H1 (cell line): Measurements from ENCODE around the gene TBKBP1. TPM values are rescaled to one million over a fixed set of nuclear protein-coding genes. Genes with fewer than 3 reads are reported as not detected.

ENCODE experiments used
- CTCF ChIA-PET: fragments of 300-600 bp; sonication (Branson Sonifier 250); formaldehyde crosslinking; loops from one replicate; lab custom pipeline; 2021; ENCODE audit not compliant: partially characterized antibody; lab: Charles Lee
- POLR2A ChIA-PET: fragments of 300-600 bp; sonication (Branson Sonifier 250); formaldehyde crosslinking; loops from one replicate; lab custom pipeline; 2021; ENCODE audit warnings: inconsistent platforms; ENCODE audit not compliant: partially characterized antibody; lab: Charles Lee
- DNase-seq, 2 experiments: peaks; one replicate each; pipeline versions ENCODE4 v3.0.0 to v3.0.0-alpha.2; 2010 to 2022; ENCODE audit warnings: low spot score in 2 of 2, low read depth in 1 of 2, mixed read lengths in 1 of 2
- FAIRE-seq: peaks from 2 replicates; lab custom pipeline; 2011; peaks lifted over from hg19 to GRCh38; lab: Jason Lieb, UNC
- H2AFZ ChIP-seq: 2 replicates; pipeline ENCODE4 v1.8.1; 2012; ENCODE audit warnings: low read length, inconsistent platforms
- H2AK5ac ChIP-seq: 2 replicates; pipeline ENCODE4 v1.6.1; 2013; ENCODE audit warnings: low read depth, low read length
- H2BK120ac ChIP-seq: replicated peaks from 2 replicates; pipeline ENCODE3; 2013; ENCODE audit warnings: low read depth, low read length, inconsistent platforms
- H2BK12ac ChIP-seq: 2 replicates; pipeline ENCODE4 v1.6.1; 2013; ENCODE audit warnings: low read depth, low read length
- H2BK15ac ChIP-seq: 2 replicates; pipeline ENCODE4 v1.6.1; 2013; ENCODE audit warnings: low read length
- H2BK20ac ChIP-seq: 2 replicates; pipeline ENCODE4 v1.6.1; 2013; ENCODE audit warnings: low read length
- H2BK5ac ChIP-seq: 2 replicates; pipeline ENCODE4 v1.6.1; 2013; ENCODE audit warnings: low read depth, low read length
- H3K14ac ChIP-seq: 2 replicates; pipeline ENCODE4 v1.6.1; 2013; ENCODE audit warnings: inconsistent platforms; ENCODE audit not compliant: insufficient read length
- H3K18ac ChIP-seq: 2 replicates; pipeline ENCODE4 v1.6.1; 2013; ENCODE audit warnings: low read length; ENCODE audit errors: extremely low read depth
- H3K23ac ChIP-seq: 2 replicates; pipeline ENCODE4 v1.6.1; 2013; ENCODE audit warnings: inconsistent platforms; ENCODE audit not compliant: insufficient read length
- H3K23me2 ChIP-seq: 2 replicates; pipeline ENCODE4 v1.6.1; 2013; ENCODE audit warnings: low read depth, low read length
- H3K27ac ChIP-seq: 2 replicates; pipeline ENCODE4 v1.6.1; 2011; ENCODE audit warnings: low read depth, low read length, inconsistent platforms
- H3K27me3 ChIP-seq, 4 experiments: replicated peaks in 1 of 4; 1 replicate in 1 of 4; 2 replicates in 3 of 4; pipeline versions ENCODE4 v1.6.1 to v1.8.1; 2011 to 2013; ENCODE audit warnings: low read length in 3 of 4, mild to moderate bottlenecking in 3 of 4, inconsistent platforms in 2 of 4, mixed read lengths in 2 of 4, moderate library complexity in 1 of 4; ENCODE audit not compliant: control insufficient read depth in 3 of 4, insufficient read depth in 3 of 4; ENCODE audit errors: extremely low read depth in 1 of 4
- H3K36me3 ChIP-seq, 4 experiments: 2 replicates each; pipeline versions ENCODE4 v1.6.1 to v1.8.1; 2011 to 2013; ENCODE audit warnings: mild to moderate bottlenecking in 4 of 4, low read length in 3 of 4, moderate library complexity in 2 of 4, control low read depth in 1 of 4, inconsistent platforms in 1 of 4; ENCODE audit not compliant: insufficient read depth in 4 of 4, control insufficient read depth in 2 of 4
- H3K4ac ChIP-seq: replicated peaks from 2 replicates; pipeline ENCODE3; 2013; ENCODE audit warnings: low read length, low read depth, mixed read lengths, inconsistent platforms; ENCODE audit not compliant: insufficient read length
- H3K4me1 ChIP-seq, 4 experiments: replicated peaks in 1 of 4; 1 replicate in 1 of 4; 2 replicates in 3 of 4; pipeline versions ENCODE4 v1.6.1 to v1.8.1; 2011 to 2013; ENCODE audit warnings: low read length in 3 of 4, inconsistent platforms in 2 of 4, mixed read lengths in 1 of 4; ENCODE audit not compliant: insufficient read depth in 4 of 4, control insufficient read depth in 3 of 4
- H3K4me2 ChIP-seq, 2 experiments: 2 replicates each; pipeline versions ENCODE4 v1.6.1 to v1.8.1; 2011 to 2013; ENCODE audit warnings: low read depth in 2 of 2, low read length in 2 of 2, control low read depth in 1 of 2, inconsistent platforms in 1 of 2, mild to moderate bottlenecking in 1 of 2; ENCODE audit not compliant: insufficient read depth in 1 of 2
- H3K4me3 ChIP-seq, 4 experiments: fragments of 200-600, 300-600 bp in 1 of 4; sonication (generic), shearing (Covaris generic), sonication (Bioruptor Twin) in 1 of 4; 2 replicates each; pipeline versions ENCODE4 v1.5.1 to v1.8.1; 2011 to 2016; ENCODE audit warnings: low read length in 4 of 4, low read depth in 3 of 4, control low read depth in 2 of 4, inconsistent platforms in 2 of 4, mild to moderate bottlenecking in 2 of 4, mixed read lengths in 1 of 4, moderate library complexity in 1 of 4; ENCODE audit not compliant: insufficient read depth in 2 of 4; ENCODE audit errors: extremely low read depth in 1 of 4
- H3K56ac ChIP-seq: replicated peaks from 2 replicates; pipeline ENCODE3; 2013; ENCODE audit warnings: low read depth, mild to moderate bottlenecking, mixed read lengths, low read length, inconsistent platforms; ENCODE audit not compliant: insufficient read length
- H3K79me1 ChIP-seq: 2 replicates; pipeline ENCODE4 v1.6.1; 2013; ENCODE audit warnings: low read depth, low read length, control low read depth
- H3K79me2 ChIP-seq, 2 experiments: 2 replicates each; pipeline versions ENCODE4 v1.6.1 to v1.8.1; 2012 to 2013; ENCODE audit warnings: low read length in 2 of 2, mild to moderate bottlenecking in 2 of 2, inconsistent platforms in 1 of 2; ENCODE audit not compliant: insufficient read depth in 2 of 2, control insufficient read depth in 1 of 2
- H3K9ac ChIP-seq, 4 experiments: replicated peaks in 1 of 4; 1 replicate in 1 of 4; 2 replicates in 3 of 4; pipeline versions ENCODE4 v1.6.1 to v1.8.1; 2011 to 2013; ENCODE audit warnings: low read depth in 3 of 4, low read length in 3 of 4, control low read depth in 2 of 4, mild to moderate bottlenecking in 2 of 4, moderate library complexity in 2 of 4, inconsistent platforms in 1 of 4; ENCODE audit errors: extremely low read depth in 1 of 4
- H3K9me3 ChIP-seq, 2 experiments: 2 replicates each; pipeline versions ENCODE4 v1.6.1 to v1.8.1; 2012 to 2013; ENCODE audit warnings: mild to moderate bottlenecking in 2 of 2, moderate library complexity in 2 of 2, control low read depth in 1 of 2, inconsistent platforms in 1 of 2, low read depth in 1 of 2, low read length in 1 of 2, mixed read lengths in 1 of 2; ENCODE audit not compliant: insufficient read depth in 2 of 2
- H4K20me1 ChIP-seq, 2 experiments: replicated peaks in 1 of 2; 2 replicates each; pipeline versions ENCODE3 to v1.8.1; 2011 to 2013; ENCODE audit warnings: inconsistent platforms in 2 of 2, low read length in 2 of 2, mild to moderate bottlenecking in 1 of 2; ENCODE audit not compliant: insufficient read depth in 2 of 2, control insufficient read depth in 1 of 2
- H4K5ac ChIP-seq: 2 replicates; pipeline ENCODE4 v1.6.1; 2013; ENCODE audit warnings: low read length, low read depth, mixed read lengths, inconsistent platforms; ENCODE audit not compliant: insufficient read length
- H4K8ac ChIP-seq: 2 replicates; pipeline ENCODE4 v1.8.0; 2013; ENCODE audit warnings: mild to moderate bottlenecking, moderate library complexity, low read length, inconsistent platforms; ENCODE audit not compliant: insufficient read depth; ENCODE audit errors: extremely low read depth
- H4K91ac ChIP-seq: replicated peaks from 2 replicates; pipeline ENCODE3; 2013; ENCODE audit warnings: low read length, mixed read lengths, inconsistent platforms; ENCODE audit not compliant: insufficient read length
- JUND ChIP-seq: IDR thresholded peaks from 2 replicates; pipeline ENCODE4 v1.6.1; 2011; ENCODE audit warnings: mild to moderate bottlenecking, improper control_type of control experiment, low read length
- WGBS, 2 experiments: shearing (Covaris generic) in 1 of 2; methylation state at CpG; one replicate each; pipeline versions ENCODE4 v1.1.6 to v1.1.7; 2013 to 2015; ENCODE audit warnings: low lambda C conversion rate in 2 of 2, mixed read lengths in 2 of 2, inconsistent platforms in 1 of 2, low coverage in 1 of 2, missing lambda C conversion rate in 1 of 2; ENCODE audit not compliant: insufficient replicate concordance in 2 of 2, insufficient coverage in 1 of 2, insufficient read length in 1 of 2; ENCODE audit errors: extremely low coverage in 1 of 2, missing lambda C conversion rate in 1 of 2; 5-methylcytosine and 5-hydroxymethylcytosine counted together
- polyA plus RNA-seq, 7 experiments: library from polyadenylated mRNA; depleted of rRNA in 3 of 7; stranded (reverse) in 5 of 7; unstranded in 2 of 7; fragments of >200 nt in 5 of 7; fragments of 200-250 nt in 2 of 7; gene quantifications; 1 replicate in 5 of 7; 2 replicates in 1 of 7; 4 replicates in 1 of 7; pipeline versions ENCODE4 v1.2.1 to v1.2.3, GENCODE V29; 2011 to 2013; ENCODE audit warnings: missing spikeins in 2 of 7, mixed read lengths in 2 of 7
- total RNA-seq: library from RNA; stranded (reverse); fragmentation: NEBNext Ultra II Directional; extraction: Animal tissue kit (Norgen Biotek cat#: 25700); gene quantifications from 2 replicates; pipeline ENCODE4 v1.2.1, GENCODE V29; 2021

TBKBP1 gene
- total and polyA plus RNA-seq, 2 of the 8 experiments (the other 6 are each of a cell fraction or from before 2014, with no cell fraction given): 6.3 to 15.1 TPM

GRCh38 chr17:47731396-47731795 lies 37.4 kb downstream of the TBKBP1 start:
- peaks cover 0 to 2% of the 10 kb centered on the region in 2 experiments for H4K20me1 ChIP-seq
- no peak overlapping the region for H3K18ac ChIP-seq
- H3K79me1 ChIP-seq: no peaks in the 10 kb centered on the region
- peaks cover 9% of the 10 kb centered on the region for H3K23me2 ChIP-seq
- H2BK15ac ChIP-seq: no peak overlapping the region
- WGBS, 2 experiments: 84% methylated on average over 2 of the region's 2 CpGs; no CpG with 5 or more reads in 1 of the 2 experiments
- no peak overlapping the region for H3K4ac ChIP-seq
- no peak overlapping the region for H2BK5ac ChIP-seq
- no peak for DNase-seq
- H3K79me2 ChIP-seq: no peaks in the 10 kb centered on the region
- no peak overlapping the region for H4K91ac ChIP-seq
- no peak overlapping the region for H3K23ac ChIP-seq
- no peak overlapping the region for H2BK12ac ChIP-seq
- TF ChIP-seq JUND: no peak
- TF ChIP-seq, all 59 proteins: peak for 0
- Histone ChIP-seq H3K36me3 (peaks cover 0 to 4% (median 0%) of the 10 kb centered on the region in 4 experiments; a peak in 1 of 8 replicates), H3K56ac (no peak overlapping the region), H2AFZ (no peak overlapping the region), H2BK20ac (no peak overlapping the region), H3K27me3 (peaks cover 28 to 55% (median 49%) of the 10 kb centered on the region in 4 experiments), H2BK120ac (no peak overlapping the region), H3K9me3 (no peaks in the 10 kb centered on the region), H3K4me2 (no peak overlapping the region), H3K14ac (no peak overlapping the region), H3K9ac (no peak overlapping the region), H4K5ac (no peak overlapping the region), H3K4me1 (peaks cover 0 to 13% (median 2%) of the 10 kb centered on the region in 4 experiments; a peak in 2 of 7 replicates), H3K4me3 (no peak overlapping the region), H4K8ac (no peak overlapping the region), H3K27ac (no peak overlapping the region), H2AK5ac (no peak overlapping the region)
- ChIA-PET POLR2A (interaction anchor here (1.0 to 2.2 kb wide), 3 partner anchors 12 to 39 kb away, joined by 3 to 8 read pairs (median 3); no protein-coding TSS in a partner anchor), CTCF (interaction anchor here (0.9 to 24.7 kb wide), 5 partner anchors 10 to 45 kb away, joined by 3 to 441 read pairs (median 7); partner anchors contain the start of gene TBKBP1)
- no peak for FAIRE-seq
